GM18867 (cell line): ENCODE measurements around the gene GAN.
"Not testable (repeated sequence)": the region's sequence is repeated elsewhere in the genome, so short reads cannot be mapped to it uniquely, and the experiment has no call there.

Experiments
- ATAC-seq: cut with Tn5 transposase; IDR thresholded peaks from one replicate; pipeline ENCODE4 v1.9.1; 2021; ENCODE audit warnings: mild to moderate bottlenecking, moderate library complexity; ENCODE audit not compliant: unreplicated experiment

Gene GAN

DNA sequence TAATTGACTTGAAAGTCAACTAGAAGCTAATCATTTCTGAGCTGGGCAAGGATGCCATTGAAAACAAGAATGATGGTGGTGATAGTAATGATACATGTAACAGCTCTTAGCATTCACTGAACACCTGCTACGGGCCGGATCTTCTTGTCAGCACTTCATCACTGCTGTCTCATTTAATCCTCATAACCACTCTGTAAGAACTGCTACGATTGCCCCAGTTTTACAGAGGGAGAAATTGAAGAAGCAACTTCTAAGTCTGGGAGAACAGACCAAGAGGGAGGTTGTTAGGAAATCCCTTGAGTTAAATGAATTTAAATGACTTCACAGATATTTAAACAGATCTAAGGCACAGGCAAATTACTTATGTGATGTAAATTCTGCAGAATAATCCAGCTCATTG, 7.0 kb upstream of the GAN start:
- no peak for ATAC-seq

DNA sequence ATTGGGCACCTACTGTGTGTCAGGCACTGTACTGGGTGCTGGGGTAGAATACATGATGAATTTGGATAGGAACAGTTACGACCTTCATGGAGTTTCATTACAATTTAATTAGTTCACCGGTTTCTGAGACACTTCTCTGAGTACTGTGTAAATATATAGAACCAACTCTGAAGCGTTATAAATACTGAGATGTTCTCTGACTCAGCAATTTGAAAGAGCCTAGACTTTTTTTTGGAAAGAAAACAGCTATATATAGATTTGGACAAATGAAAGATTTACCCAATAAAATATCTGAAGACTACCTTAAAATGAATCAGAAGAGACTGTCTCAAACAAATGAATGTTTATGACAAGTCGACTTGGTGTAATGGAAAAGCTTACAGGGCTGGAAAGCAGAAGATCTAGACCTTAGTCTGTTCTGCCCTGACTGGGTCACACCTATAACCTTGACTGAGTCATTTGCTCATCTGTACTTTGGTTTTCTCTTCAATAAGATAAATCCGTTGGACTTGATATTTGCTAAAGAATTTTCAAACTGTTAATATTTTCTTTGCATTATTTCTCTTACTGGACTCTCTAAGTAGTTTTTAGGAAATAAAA, 4.6 kb upstream of the GAN start:
- no peak for ATAC-seq

DNA sequence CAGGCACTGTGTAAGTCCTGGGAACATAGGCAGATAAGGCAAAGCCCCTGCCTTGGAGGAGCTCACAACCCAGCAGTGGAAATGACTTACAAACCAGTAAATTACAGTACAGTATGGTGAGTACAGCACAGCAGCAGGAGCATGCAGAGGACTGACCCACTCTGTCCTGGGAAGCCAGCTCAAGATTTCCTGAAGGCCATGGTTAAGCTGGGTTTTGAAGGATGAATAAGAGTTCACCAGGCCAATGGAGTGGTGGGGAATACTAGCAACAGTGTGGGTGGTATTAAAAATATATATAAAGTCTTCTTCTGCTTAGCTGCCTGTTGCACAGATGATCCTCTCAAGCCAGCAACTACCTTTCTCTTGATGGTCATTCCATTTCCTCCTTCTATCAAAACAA, 3.0 kb upstream of the GAN start:
- no peak for ATAC-seq

DNA sequence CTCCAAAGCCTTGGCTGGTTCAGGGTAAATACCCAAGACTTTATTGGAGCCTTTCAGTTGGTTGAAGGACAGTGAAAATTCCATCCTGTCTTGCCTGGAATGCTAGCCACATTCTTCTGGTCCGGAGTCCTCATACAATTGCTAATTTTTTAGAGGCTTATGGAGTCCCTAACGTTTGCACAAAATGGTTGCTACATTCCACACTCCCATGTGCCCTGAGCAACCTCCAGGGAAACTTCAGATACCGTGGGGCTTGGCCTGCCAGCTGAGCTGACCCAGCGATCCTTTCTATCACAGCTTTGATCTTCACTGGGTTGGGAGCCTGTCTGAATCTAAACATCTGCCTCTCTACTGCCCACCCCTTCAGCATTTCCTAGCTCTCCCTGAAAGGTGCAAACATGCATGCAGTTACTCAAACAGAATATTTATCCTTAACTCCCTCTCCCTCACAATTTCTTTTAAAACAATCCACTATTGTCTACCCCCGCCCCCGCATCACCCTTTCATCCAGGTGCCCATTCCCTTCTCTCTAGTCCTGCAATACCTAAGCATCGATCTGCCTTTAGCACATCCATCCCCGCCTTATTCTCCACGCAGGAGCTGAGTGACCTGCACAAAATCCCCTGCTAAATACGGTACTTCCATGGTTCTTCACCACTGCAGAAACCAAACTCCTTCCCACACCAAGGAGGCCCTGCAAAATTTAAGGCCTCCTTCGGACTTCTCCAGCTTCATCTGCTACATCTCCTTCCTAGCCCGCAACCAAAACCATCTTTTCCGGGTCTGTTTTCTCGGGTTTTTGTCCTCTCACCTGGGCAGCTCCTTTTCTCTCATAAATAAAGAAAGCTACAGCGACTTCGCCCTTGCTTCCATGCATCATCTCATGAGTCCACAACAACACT, 810 bp upstream of the GAN start:
- ATAC-seq = no peak

DNA sequence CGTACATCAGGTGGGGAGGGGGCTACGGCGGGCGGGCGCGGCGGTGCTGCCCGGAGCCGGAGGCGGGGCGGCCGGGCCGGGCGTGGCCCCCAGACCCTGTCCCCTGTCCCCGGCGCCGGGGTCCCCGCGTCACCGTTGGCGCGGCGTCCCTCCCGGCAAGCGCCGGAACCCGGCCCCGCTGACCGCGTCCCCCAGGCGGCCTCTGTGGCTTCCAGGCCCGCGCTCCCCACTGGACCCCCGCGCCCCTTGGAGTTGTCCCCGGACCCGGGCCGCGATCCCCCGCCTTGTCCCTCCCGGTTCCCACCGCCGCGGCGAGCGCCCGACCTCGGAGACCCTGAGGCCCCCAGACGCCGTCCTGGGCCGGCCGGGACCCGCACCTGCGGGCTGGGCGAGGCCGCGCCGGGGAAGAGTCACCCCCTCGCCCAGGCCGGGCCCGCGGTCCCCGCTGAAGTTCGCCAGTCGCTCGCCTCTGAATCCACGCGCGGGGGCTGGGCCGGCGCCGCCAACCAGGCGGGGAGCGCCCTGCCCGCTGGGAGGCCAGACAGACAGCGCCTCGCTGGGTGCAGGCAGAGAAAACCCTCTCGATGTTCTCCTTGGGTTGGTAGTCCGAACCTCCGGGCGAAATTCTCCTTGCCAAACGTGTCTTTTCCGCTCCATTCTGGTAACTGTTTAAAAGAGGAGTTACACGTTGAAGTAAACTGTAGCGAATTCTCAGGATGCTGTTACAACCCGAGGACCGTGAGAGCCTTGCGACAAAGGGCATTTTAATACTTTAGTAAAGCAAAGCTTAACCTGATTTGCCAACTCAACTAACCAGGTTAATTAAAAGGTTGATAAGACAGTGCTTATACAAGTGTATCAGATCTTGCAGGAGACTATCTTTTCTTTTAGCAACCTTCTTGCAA, 761 bp downstream of the GAN start:
- peak; percentile 33 for ATAC-seq

DNA sequence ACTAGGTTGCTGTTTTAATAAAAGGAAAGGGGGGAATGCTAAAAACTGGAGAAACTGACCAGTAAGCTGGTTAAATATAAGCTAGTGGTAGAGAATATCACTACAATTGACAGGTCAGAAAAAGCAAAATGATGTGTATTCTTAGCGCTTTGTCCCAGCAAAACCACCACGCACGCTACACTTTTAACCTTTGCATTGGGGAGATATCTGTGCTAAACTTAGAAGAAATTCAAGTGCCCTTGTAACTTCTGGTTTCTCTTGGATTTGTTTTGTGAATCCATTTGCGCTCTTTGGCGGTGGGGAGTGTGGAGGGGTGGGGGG, 1.4 kb downstream of the GAN start:
- no peak for ATAC-seq

DNA sequence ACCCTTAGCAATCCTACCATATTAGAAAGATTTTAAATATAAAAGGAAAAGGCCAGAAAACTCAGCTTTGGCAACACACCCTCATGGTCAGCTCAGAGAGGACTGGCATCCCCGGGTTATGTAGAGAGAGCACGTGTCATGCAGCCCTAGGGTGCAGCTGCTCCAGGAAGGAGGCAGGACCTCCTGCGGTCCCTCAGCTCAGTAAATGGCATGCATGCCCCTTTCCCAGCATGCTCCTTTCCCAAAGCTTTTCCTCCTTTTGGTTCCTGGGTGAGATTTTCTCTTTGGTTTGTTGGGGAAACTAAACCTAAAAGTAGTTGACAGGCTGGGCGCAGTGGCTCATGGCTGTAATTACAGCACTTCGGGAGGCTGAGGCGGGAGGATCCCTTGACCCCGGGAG, 3.9 kb downstream of the GAN start:
- ATAC-seq = no peak

DNA sequence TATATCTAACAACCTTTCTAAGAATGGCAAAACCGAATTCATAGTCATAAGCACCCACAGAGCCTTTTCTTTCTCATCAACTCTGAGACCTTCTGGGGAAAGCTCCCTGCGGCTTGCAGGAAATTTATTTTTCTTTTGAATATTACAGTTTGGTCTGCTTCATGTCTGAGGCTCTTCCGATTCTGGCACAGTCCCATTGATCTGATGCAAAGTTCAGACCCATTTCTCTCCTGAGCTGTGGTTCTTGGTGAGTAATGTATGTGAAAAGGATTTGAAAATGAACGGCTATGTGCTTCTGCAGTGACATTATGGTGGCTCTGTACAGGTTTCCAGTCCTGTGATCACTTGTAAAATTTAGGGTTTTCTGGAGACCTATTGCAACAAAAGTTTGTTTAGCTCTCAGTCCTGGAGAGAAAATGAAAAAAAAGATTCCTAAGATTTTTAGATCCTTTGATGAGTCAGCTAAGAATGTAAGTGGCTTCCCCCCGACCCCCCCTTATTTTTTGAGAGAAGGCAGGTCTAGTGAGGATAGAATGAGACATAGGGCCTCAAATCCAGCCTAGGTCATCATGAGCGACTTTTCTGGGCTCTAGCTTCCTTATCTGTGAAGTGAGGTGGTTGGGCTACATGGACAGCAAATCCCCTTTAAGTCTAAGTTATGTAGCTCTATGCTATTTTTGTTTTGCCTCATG, 4.6 kb downstream of the GAN start:
- no peak for ATAC-seq

DNA sequence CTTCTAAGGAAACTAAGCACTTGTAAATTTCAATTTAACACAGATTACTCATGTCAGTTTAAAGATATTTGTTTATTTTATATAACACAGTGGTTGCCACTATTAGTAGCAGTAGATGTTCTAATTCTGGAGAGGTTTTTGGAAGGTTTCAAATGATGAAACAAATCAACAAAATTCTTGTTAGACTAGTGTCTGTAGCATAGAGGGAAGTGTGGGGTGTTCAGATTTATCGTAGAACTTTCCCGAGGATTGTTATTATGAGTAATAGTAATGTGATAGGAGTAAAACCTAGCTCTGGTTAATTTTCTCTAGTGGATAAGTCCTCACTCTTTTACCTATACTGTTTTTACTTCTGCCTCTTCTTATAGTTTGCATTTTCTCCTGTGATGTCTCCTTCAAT, 6.3 kb downstream of the GAN start:
- ATAC-seq = no peak

DNA sequence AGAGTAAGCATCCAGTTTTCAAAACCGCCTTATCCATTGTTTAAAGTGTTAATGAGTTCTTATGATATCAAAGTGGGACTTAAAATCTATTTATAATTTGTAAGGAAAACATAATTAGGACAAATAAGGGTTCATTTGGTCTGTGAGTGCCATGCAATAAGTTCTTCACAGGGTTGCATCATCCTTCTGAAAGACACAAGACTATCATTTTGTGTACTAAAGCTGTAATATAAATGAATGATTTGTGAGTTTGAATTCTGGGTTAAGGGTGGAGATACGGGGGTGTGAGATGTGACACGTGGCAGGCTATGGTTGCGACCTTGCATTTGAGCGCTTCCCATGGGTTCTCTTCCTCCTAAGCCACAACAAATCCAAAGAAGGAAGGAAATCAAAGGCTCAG, 6.8 kb downstream of the GAN start:
- ATAC-seq = no peak

DNA sequence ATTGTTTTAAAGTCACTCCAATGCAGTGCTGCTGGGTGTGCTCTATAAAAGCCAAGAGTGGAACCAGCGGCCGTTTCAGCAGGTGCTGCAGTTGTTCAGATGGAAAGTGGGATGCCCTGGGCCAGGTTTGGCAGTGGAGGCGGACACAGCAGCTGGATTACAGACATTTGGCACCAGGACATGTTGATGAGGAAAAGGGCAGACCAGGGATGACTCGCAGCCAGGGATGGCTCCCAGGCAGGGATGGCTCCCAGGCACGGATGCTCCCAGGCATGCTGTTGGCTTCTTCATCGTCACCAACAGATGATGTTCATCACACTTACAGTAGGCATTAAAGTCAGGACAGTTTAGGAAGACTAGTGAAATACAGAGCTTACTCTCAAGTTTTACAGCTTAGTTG, 10.0 kb downstream of the GAN start:
- no peak for ATAC-seq

DNA sequence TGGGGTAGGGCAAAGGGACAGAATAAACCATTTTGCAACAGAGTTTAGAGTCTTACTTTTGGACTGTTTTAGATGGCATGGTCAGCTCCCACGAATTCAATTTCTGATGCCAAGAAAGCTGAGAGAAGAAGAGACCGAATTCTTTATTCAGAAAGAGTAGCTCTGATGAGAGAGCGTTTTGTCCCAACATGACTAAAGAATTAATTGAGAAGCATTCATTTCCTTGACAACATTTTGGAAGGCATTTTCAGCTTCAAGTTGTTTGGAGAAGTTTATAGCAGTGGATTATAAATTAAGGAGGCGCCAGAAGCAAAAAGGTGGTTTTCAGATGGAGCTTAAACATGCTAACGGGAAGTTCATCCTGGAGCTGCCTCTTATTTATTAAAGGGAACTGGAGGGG, 12.2 kb downstream of the GAN start:
- ATAC-seq = no peak

DNA sequence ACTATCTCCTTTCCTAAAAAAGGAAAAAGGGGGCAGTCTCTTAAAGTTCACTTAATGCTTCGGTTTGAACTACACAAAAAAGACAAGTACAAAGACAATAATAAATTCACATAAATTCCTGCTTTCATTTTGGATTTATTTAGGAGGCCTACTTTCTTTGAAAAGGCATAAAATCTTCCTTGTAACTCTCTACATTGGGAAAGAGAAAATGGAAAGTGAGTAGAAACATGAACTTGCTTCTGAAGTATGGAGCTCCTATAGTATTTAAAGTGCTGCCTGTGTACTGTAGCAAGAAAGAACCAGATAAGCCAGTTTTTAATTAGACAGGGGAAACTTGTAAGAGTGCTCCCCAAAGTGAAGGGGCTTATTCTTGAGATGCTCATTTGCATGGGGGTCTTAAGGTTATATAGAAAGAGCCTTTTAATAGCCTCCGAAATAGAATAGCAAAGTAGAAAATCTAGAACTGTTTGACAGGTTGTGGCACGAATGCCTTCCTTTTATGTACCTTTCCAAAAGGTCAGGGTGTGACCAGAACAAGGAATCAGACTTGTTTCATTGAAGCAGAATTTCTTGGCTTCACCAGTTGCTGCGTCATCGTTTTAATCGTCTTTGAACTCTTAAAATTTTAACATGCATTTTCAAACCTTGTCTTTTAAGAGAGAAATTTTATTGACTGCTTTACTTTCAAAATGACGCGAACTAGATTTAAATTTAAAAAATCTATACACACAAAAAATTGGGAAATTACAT, 12.9 kb downstream of the GAN start:
- no peak for ATAC-seq

DNA sequence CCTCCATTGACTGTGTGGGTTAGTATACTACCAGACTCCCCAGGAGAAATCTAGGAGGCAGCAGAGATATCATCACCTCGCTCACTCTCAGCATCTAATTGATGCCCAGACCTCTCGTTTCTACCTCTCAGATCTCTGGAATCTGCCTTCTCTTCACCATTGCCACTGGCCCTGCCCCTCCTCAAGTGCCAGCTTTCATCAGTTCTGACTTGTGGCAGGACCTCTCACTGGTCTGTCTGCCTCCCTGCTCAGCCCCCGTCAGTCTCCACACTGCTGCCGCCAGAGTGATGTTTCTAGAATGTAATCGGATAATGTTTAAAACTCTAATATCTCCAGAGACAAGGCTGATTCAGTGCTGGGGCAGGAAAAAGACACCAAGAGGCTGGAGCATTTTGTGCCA, 15.2 kb downstream of the GAN start:
- ATAC-seq = no peak

DNA sequence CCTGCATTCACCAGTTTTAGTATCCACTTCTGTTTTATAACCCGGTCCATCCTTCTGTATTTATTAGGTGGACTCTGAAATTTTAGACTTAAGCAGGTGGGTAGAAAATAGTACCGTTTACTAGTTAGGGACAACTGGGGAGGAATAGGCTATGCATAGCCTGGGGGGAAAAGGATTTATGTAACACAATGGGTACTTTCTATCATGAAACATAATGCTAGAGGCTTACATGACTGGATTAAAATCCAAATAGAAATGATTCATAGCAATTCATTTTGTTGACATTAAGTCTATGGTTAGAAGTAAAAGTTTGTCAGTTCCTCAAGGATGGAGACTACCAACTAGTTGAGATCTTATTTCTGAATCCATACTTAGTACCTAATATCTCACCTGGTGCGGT, 18.6 kb downstream of the GAN start:
- ATAC-seq = no peak

DNA sequence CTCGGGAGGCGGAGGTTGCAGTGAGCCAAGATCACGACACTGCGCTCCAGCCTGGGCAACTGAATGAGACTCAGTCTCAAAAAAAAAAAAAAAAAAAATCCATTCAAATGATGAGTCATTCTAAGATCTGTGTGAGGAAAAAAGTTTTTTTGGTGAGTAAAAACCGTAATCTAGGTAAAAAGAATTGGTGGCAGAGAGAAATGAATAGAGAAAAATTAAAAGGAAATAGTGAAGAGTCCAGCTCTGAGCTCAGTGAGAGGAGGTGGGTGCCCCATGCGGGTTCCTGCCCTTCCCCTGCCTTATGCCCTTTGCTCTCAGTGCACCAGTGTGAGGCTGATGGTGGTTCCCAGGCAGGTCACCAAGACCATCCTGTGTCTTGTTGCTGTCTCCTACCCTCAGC, 20.9 kb downstream of the GAN start:
- ATAC-seq = no peak

DNA sequence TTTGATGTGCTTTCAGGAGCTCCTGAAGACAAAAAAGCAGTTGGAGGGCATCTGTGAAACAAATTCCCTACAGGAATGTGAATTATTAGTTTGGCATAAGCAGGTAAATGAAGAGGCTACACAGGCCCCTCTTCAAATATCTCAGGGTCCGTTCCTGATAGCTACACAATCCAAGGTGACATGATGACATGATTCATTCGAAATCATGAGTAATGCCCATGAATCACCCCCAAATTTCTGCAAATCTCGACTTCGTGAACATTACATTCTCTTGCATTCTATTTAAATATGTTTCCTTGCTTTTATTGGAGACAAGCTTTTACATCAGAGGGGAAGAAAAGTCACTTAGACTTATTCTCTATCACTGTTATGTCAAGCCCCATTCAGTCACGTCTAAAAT, 22.3 kb downstream of the GAN start:
- no peak for ATAC-seq

DNA sequence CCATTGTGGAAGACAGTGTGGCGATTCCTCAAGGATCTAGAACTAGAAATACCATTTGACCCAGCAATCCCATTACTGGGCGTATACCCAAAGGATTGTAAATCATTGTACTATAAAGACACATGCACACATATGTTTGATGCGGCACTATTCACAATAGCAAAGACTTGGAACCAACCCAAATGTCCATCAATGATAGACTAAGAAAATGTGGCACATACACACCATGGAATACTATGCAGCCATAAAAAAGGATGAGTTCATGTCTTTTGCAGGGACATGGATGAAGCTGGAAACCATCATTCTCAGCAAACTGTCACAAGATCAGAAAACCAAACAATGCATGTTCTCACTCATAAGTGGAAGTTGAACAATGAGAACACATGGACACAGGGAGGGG, 30.4 kb downstream of the GAN start:
- not testable (repeated sequence) for ATAC-seq

DNA sequence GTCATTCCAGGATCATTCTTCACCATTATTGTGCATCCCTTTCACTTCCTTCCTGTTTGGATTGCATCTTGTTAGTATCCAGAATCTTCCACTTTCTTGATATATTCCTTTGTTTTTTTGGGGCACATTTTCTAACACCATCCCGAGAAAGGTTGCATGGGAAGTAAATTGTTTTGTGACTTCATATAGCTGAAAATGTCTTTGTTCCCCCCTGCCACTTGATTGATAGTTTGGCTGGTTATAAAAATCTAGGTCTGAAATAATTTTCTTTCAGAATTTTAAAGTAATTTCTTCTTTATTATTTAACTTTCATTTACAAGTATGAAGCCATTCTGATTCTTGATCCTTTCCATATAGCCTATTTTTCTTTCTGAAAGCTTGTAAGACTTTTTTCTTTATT, 32.7 kb downstream of the GAN start:
- ATAC-seq = no peak

DNA sequence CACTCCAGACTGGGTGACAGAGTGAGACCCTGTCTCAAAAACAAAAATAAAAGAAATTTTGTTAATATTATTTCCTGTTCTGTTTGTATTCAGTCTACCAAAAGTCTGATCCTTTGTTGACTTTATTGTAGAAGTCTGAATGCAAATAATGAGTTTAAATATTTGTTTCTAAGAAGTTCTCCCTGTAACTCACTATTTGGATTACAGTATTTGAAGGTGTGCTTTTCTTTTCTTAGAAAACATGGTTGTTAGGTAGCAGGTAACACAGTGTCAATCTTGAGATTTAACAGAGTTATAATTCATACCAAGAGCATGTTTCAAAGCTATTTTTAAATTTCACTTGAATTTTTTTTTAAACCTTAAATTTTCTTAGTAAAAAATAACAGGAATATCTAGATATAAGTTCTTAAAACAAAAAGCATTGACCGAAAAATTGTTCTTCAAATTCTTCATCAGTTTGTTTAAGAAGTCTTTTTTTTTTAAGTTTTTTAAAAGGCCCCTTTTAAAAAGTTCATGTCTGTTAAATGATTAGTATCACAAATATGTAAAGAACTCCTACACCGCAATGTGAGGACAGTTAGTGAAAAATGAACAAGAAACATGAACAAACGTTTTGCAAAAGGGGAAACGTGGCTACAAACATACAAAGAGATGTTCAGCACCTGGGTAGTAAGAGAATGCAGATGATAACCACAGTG, 35.0 kb downstream of the GAN start:
- no peak for ATAC-seq
